ENCODE results near the gene CYFIP2. TPM values are rescaled to one million over a fixed set of nuclear protein-coding genes. Genes with fewer than 3 reads are reported as not detected.

The CYFIP2 gene
- total RNA-seq, 1 donor from 2014 or later: 82.9 TPM

DNA sequence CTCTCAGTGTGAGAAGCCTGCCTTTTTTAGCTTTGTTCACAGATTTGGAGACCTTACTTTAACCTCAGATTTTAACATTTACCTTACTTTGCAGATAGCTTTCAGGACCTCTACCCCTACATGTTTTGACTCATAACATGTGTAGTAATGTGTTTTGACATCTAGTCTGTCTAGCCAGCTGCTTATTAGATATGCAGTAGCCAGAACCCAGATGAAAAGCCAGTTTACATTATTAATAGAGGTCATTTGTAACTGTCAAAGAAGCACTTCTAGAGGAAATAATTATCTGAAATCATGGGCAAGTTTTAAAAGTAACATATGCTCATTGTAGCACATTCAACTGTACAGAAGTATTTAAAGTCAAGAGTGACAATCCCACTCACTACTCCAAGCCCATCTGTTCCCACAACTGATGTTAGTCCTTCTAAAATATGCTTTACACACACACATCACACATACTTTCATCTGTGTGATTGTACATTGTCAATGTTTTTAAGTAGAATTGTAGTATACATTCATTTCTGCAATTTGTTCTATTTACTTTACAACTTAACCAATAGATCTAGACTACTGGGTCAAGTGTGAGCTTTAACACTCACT, 122.3 kb downstream of the CYFIP2 start:
- TF ChIP-seq, protein P1, sequence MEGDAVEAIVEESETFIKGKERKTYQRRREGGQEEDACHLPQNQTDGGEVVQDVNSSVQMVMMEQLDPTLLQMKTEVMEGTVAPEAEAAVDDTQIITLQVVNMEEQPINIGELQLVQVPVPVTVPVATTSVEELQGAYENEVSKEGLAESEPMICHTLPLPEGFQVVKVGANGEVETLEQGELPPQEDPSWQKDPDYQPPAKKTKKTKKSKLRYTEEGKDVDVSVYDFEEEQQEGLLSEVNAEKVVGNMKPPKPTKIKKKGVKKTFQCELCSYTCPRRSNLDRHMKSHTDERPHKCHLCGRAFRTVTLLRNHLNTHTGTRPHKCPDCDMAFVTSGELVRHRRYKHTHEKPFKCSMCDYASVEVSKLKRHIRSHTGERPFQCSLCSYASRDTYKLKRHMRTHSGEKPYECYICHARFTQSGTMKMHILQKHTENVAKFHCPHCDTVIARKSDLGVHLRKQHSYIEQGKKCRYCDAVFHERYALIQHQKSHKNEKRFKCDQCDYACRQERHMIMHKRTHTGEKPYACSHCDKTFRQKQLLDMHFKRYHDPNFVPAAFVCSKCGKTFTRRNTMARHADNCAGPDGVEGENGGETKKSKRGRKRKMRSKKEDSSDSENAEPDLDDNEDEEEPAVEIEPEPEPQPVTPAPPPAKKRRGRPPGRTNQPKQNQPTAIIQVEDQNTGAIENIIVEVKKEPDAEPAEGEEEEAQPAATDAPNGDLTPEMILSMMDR (IDR thresholded peaks at IDR 0.05; ENCODE audit: unreplicated experiment): no peak
- Mint-ChIP-seq H3K36me3 (peaks cover 35% of the 10 kb centered on the region), H3K27ac (peak overlapping the region; percentile 94), H3K27me3 (ENCODE audit: low read depth) (no peaks in the 10 kb centered on the region), H3K9me3 (no peaks in the 10 kb centered on the region), H3K4me1 (peaks cover 38% of the 10 kb centered on the region), H3K4me3 (no peak overlapping the region)
- no peak for DNase-seq (ENCODE audit: low spot score in 2 of 2, unreplicated experiment in 2 of 2)

DNA sequence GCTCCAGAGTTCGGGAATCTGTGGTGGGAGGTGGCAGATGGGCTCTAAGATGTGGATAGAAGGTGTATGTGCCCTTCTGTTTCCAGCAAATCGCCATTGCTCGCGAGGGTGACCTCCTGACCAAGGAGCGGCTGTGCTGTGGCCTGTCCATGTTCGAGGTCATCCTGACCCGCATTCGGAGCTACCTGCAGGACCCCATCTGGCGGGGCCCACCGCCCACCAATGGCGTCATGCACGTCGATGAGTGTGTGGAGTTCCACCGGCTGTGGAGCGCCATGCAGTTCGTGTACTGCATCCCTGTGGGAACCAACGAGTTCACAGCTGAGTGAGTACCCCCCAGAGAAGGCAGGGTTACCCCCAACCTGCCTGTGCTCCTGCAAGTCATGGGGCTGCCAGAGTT, 123.2 kb downstream of the CYFIP2 start:
- TF ChIP-seq, protein P1 (IDR thresholded peaks at IDR 0.05; ENCODE audit: unreplicated experiment): no peak
- DNase-seq (ENCODE audit: low spot score in 2 of 2, unreplicated experiment in 2 of 2): no peak

GRCh38 chr5:157390133-157390532, 124.2 kb downstream of the CYFIP2 start:
- DNase-seq (ENCODE audit: low spot score in 2 of 2, unreplicated experiment in 2 of 2): no peak

More for the DNA sequence above, 123.2 kb downstream of the CYFIP2 start:
- peaks cover 31% of the 10 kb centered on the region for H3K4me1 Mint-ChIP-seq
- no peaks in the 10 kb centered on the region for H3K27me3 Mint-ChIP-seq (ENCODE audit: low read depth)
- H3K27ac Mint-ChIP-seq: no peak overlapping the region
- H3K4me3 Mint-ChIP-seq: no peak overlapping the region
- H3K36me3 Mint-ChIP-seq: peaks cover 36% of the 10 kb centered on the region
- H3K9me3 Mint-ChIP-seq: no peaks in the 10 kb centered on the region

DNA sequence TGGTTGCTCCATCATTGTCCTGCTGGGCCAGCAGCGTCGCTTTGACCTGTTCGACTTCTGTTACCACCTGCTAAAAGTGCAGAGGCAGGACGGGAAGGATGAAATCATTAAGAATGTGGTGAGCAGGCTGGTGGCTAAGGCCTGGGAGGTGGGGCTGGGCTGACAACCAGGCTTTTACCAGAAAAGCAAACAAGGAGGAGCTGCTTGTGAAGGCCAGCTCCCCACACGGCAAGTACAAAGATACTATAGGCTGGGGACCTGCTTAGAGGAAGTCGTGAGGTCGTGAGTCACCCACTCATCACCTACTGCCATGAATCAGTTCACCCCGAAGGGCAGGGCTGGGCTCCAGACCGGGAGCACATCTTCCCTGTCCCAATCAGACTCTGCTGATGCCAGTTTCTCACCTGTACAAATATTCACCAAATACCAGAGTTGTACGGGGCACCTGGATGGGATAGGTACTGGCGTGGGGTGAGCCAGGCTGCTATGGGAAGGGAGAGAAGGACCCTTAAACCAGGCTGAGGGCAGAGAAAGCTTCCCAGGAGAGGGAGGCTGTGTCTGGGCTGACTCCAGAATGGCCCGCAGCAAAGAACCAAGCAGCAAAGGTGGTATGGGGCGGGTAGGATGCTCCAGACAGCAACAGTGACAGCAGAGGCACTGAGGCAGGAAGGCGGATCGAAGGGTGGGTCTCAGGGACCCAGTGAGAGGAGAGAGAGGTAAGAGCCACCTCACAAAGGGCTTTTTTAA, 124.8 kb downstream of the CYFIP2 start:
- Mint-ChIP-seq H3K27me3 (ENCODE audit: low read depth) (no peaks in the 10 kb centered on the region), H3K36me3 (peaks cover 36% of the 10 kb centered on the region), H3K9me3 (peaks cover 2% of the 10 kb centered on the region), H3K4me3 (no peak overlapping the region), H3K27ac (no peak overlapping the region), H3K4me1 (peaks cover 18% of the 10 kb centered on the region)
- no peak for DNase-seq (ENCODE audit: low spot score in 2 of 2, unreplicated experiment in 2 of 2)
- TF ChIP-seq, protein P1 (IDR thresholded peaks at IDR 0.05; ENCODE audit: unreplicated experiment): no peak

More at GRCh38 chr5:157390133-157390532, 124.2 kb downstream of the CYFIP2 start:
- no peaks in the 10 kb centered on the region for H3K9me3 Mint-ChIP-seq
- no peaks in the 10 kb centered on the region for H3K27me3 Mint-ChIP-seq (ENCODE audit: low read depth)
- TF ChIP-seq, protein P1 (IDR thresholded peaks at IDR 0.05; ENCODE audit: unreplicated experiment): no peak
- no peak overlapping the region for H3K4me3 Mint-ChIP-seq
- no peak overlapping the region for H3K27ac Mint-ChIP-seq
- H3K36me3 Mint-ChIP-seq: peaks cover 37% of the 10 kb centered on the region
- peaks cover 24% of the 10 kb centered on the region for H3K4me1 Mint-ChIP-seq

GRCh38 chr5:157398305-157398704, 132.4 kb downstream of the CYFIP2 start:
- TF ChIP-seq, protein P1 (IDR thresholded peaks at IDR 0.05; ENCODE audit: unreplicated experiment): no peak
- peaks cover 9% of the 10 kb centered on the region for H3K36me3 Mint-ChIP-seq
- H3K27me3 Mint-ChIP-seq (ENCODE audit: low read depth): no peaks in the 10 kb centered on the region
- H3K9me3 Mint-ChIP-seq: peaks cover 30% of the 10 kb centered on the region
- no peaks in the 10 kb centered on the region for H3K4me1 Mint-ChIP-seq
- DNase-seq (ENCODE audit: low spot score in 2 of 2, unreplicated experiment in 2 of 2): no peak
- no peak overlapping the region for H3K27ac Mint-ChIP-seq
- no peak overlapping the region for H3K4me3 Mint-ChIP-seq

Measured in mesothelial cell of epicardium (in vitro differentiated cells).